WTC11 (cell line): ENCODE results near the gene SIGLEC15. TPM values are rescaled to one million over a fixed set of nuclear protein-coding genes. Genes with fewer than 3 reads are reported as not detected.

ENCODE experiments used
- ATAC-seq: fragments of 200-7000 bp; cut with Tn5 transposase; 2 replicates; pipeline ENCODE4 v1.10.0; 2021; ENCODE audit warnings: mild to moderate bottlenecking, moderate library complexity
- CTCF ChIA-PET: fragments of 300-600 bp; sonication (Branson Sonifier 250); formaldehyde crosslinking; loops from one replicate; lab custom pipeline; 2021; ENCODE audit warnings: antibody characterized with exemption; lab: Charles Lee
- POLR2A ChIA-PET: fragments of 350-600 bp; sonication (Branson Sonifier 250); formaldehyde crosslinking; loops from one replicate; lab custom pipeline; 2021; ENCODE audit warnings: antibody characterized with exemption; lab: Charles Lee
- DNase-seq: peaks from one replicate; pipeline ENCODE4 v3.0.0; 2021; ENCODE audit warnings: low spot score
- H3K27ac Mint-ChIP-seq: 2 replicates; pipeline ENCODE4 v1.8.0; 2021; ENCODE audit warnings: mixed read lengths
- H3K27me3 Mint-ChIP-seq: 2 replicates; pipeline ENCODE4 v1.8.0; 2021; ENCODE audit warnings: low read depth, mild to moderate bottlenecking, moderate library complexity, mixed read lengths
- H3K36me3 Mint-ChIP-seq: 2 replicates; pipeline ENCODE4 v1.8.0; 2021; ENCODE audit warnings: mixed read lengths
- H3K4me1 Mint-ChIP-seq: 2 replicates; pipeline ENCODE4 v1.8.0; 2022; ENCODE audit warnings: mixed read lengths
- H3K4me3 Mint-ChIP-seq: 2 replicates; pipeline ENCODE4 v1.8.0; 2021; ENCODE audit warnings: mild to moderate bottlenecking, moderate library complexity, mixed read lengths
- H3K9me3 Mint-ChIP-seq: 2 replicates; pipeline ENCODE4 v1.8.0; 2021; ENCODE audit warnings: mixed read lengths
- CBFB ChIP-seq: sonication (generic); formaldehyde crosslinking; IDR thresholded peaks from 2 replicates; pipeline ENCODE4 v1.8.1; 2022; ENCODE audit warnings: mild to moderate bottlenecking, low read depth, missing genetic modification reagents
- ELF4 ChIP-seq: sonication (generic); formaldehyde crosslinking; IDR thresholded peaks from 2 replicates; pipeline ENCODE4 v1.8.1; 2022; ENCODE audit warnings: low read depth, mild to moderate bottlenecking, moderate library complexity, missing genetic modification reagents
- MYBL2 ChIP-seq: sonication (generic); formaldehyde crosslinking; IDR thresholded peaks from 2 replicates; pipeline ENCODE4 v1.8.1; 2023; ENCODE audit warnings: mild to moderate bottlenecking, moderate library complexity, missing genetic modification reagents
- NR3C1 ChIP-seq: sonication (generic); formaldehyde crosslinking; conservative IDR thresholded peaks from 2 replicates; pipeline ENCODE4 v1.8.1; 2023; ENCODE audit warnings: low read depth, mild to moderate bottlenecking, missing genetic modification reagents
- PRRX2 ChIP-seq: fragments of 250-450 bp; sonication (Bioruptor Pico); IDR thresholded peaks from 2 replicates; pipeline ENCODE4 v1.8.0; 2021; ENCODE audit warnings: mild to moderate bottlenecking
- TEAD4 ChIP-seq: sonication (generic); formaldehyde crosslinking; IDR thresholded peaks from 2 replicates; pipeline ENCODE4 v1.8.0; 2022; ENCODE audit warnings: mild to moderate bottlenecking, missing genetic modification reagents
- USF2 ChIP-seq: sonication (generic); formaldehyde crosslinking; IDR thresholded peaks from 2 replicates; pipeline ENCODE4 v1.8.1; 2023; ENCODE audit warnings: mild to moderate bottlenecking, missing genetic modification reagents, moderate library complexity
- ZNF232 ChIP-seq: sonication (generic); formaldehyde crosslinking; IDR thresholded peaks from 2 replicates; pipeline ENCODE4 v1.8.0; 2022; ENCODE audit warnings: mild to moderate bottlenecking, missing genetic modification reagents
- ZNF396 ChIP-seq: fragments of 250-450 bp; sonication (Bioruptor Pico); IDR thresholded peaks from 2 replicates; pipeline ENCODE4 v1.8.0; 2021; ENCODE audit warnings: mild to moderate bottlenecking, moderate library complexity, borderline replicate concordance
- ZNF532 ChIP-seq: fragments of 250-450 bp; sonication (Bioruptor Pico); IDR thresholded peaks from 2 replicates; pipeline ENCODE4 v1.9.0; 2021; ENCODE audit warnings: mild to moderate bottlenecking, borderline replicate concordance
- ZSCAN18 ChIP-seq: fragments of 250-450 bp; sonication (Bioruptor Pico); IDR thresholded peaks from 2 replicates; pipeline ENCODE4 v2.1.2; 2022; ENCODE audit warnings: mild to moderate bottlenecking, moderate library complexity
- total RNA-seq: library from RNA; stranded (reverse); gene quantifications from 3 replicates; pipeline ENCODE4 v1.2.3, GENCODE V29; 2021
- TF ChIP-seq, protein P1 (sequence below): sonication (generic); formaldehyde crosslinking; IDR thresholded peaks from 2 replicates; pipeline ENCODE4 v1.8.1; 2022; ENCODE audit warnings: low read depth, mild to moderate bottlenecking, moderate library complexity, missing genetic modification reagents, borderline replicate concordance
- TF ChIP-seq, protein P2 (sequence below): sonication (generic); formaldehyde crosslinking; IDR thresholded peaks from 2 replicates; pipeline ENCODE4 v1.8.1; 2023; ENCODE audit warnings: mild to moderate bottlenecking, missing genetic modification reagents, moderate library complexity

Gene SIGLEC15
- total RNA-seq, 1 experiment from 2014 or later: not detected

- TF ChIP-seq TEAD4 (CRISPR knock-in tag): no peak
- no peak for TF ChIP-seq MYBL2 (CRISPR knock-in tag)
Measured at GRCh38 chr18:45860971-45861370, 35.5 kb downstream of the SIGLEC15 start (continued).

- no peak for DNase-seq
- no peak overlapping the region for H3K4me3 Mint-ChIP-seq
- H3K27me3 Mint-ChIP-seq: no peaks in the 10 kb centered on the region
- no peaks in the 10 kb centered on the region for H3K9me3 Mint-ChIP-seq
- POLR2A ChIA-PET: no interaction called here
- ATAC-seq: no peak
- CTCF ChIA-PET: interaction anchor here (0.7 kb wide), 1 partner anchor 14 kb away, joined by 3 read pairs; no protein-coding TSS in a partner anchor
- H3K27ac Mint-ChIP-seq: no peak overlapping the region
- TF ChIP-seq ZNF396: no peak
- TF ChIP-seq ZSCAN18: no peak
- TF ChIP-seq NR3C1: no peak
- no peak for TF ChIP-seq ELF4
- TF ChIP-seq PRRX2 (CRISPR knock-in tag): no peak
- no peaks in the 10 kb centered on the region for H3K4me1 Mint-ChIP-seq
- peaks cover 57% of the 10 kb centered on the region for H3K36me3 Mint-ChIP-seq
Measured at GRCh38 chr18:45861926-45862325, 36.5 kb downstream of the SIGLEC15 start.

GRCh38 chr18:45863469-45863868 is 38.0 kb downstream of the SIGLEC15 start:
- DNase-seq: no peak
- ChIA-PET CTCF (no interaction called here), POLR2A (no interaction called here)
- Mint-ChIP-seq H3K36me3 (peaks cover 51% of the 10 kb centered on the region), H3K4me3 (no peak overlapping the region), H3K4me1 (no peaks in the 10 kb centered on the region), H3K9me3 (no peaks in the 10 kb centered on the region), H3K27ac (no peak overlapping the region), H3K27me3 (no peaks in the 10 kb centered on the region)
- no peak for ATAC-seq
- no peak for TF ChIP-seq USF2 (CRISPR knock-in tag)

- H3K9me3 Mint-ChIP-seq: no peaks in the 10 kb centered on the region
- CTCF ChIA-PET: no interaction called here
Measured at GRCh38 chr18:45864081-45864480, 38.6 kb downstream of the SIGLEC15 start.

GRCh38 chr18:45865466-45865865 is 40.0 kb downstream of the SIGLEC15 start:
- H3K36me3 Mint-ChIP-seq: peaks cover 36% of the 10 kb centered on the region
- ChIA-PET POLR2A (no interaction called here), CTCF (interaction anchor here (0.7 to 2.3 kb wide), 2 partner anchors 15 to 143 kb away, joined by 3 to 10 read pairs; no protein-coding TSS in a partner anchor)
- no peak overlapping the region for H3K4me3 Mint-ChIP-seq
- no peaks in the 10 kb centered on the region for H3K9me3 Mint-ChIP-seq
- DNase-seq: no peak
- ATAC-seq: no peak
- TF ChIP-seq ZNF532 (no peak), MYBL2 (CRISPR knock-in tag) (no peak)
- H3K4me1 Mint-ChIP-seq: no peaks in the 10 kb centered on the region
- H3K27ac Mint-ChIP-seq: no peak overlapping the region
- H3K27me3 Mint-ChIP-seq: no peaks in the 10 kb centered on the region

More at GRCh38 chr18:45864081-45864480, 38.6 kb downstream of the SIGLEC15 start:
- POLR2A ChIA-PET: no interaction called here
- DNase-seq (no peak), ATAC-seq (no peak)
- Mint-ChIP-seq H3K27ac (no peak overlapping the region), H3K36me3 (peaks cover 49% of the 10 kb centered on the region), H3K4me3 (no peak overlapping the region), H3K4me1 (no peaks in the 10 kb centered on the region), H3K27me3 (no peaks in the 10 kb centered on the region)
- TF ChIP-seq, protein P1, sequence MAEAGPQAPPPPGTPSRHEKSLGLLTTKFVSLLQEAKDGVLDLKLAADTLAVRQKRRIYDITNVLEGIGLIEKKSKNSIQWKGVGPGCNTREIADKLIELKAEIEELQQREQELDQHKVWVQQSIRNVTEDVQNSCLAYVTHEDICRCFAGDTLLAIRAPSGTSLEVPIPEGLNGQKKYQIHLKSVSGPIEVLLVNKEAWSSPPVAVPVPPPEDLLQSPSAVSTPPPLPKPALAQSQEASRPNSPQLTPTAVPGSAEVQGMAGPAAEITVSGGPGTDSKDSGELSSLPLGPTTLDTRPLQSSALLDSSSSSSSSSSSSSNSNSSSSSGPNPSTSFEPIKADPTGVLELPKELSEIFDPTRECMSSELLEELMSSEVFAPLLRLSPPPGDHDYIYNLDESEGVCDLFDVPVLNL (CRISPR knock-in tag): no peak
- TF ChIP-seq NR3C1 (no peak), CBFB (CRISPR knock-in tag) (no peak), ZNF232 (no peak)
- TF ChIP-seq, protein P2, sequence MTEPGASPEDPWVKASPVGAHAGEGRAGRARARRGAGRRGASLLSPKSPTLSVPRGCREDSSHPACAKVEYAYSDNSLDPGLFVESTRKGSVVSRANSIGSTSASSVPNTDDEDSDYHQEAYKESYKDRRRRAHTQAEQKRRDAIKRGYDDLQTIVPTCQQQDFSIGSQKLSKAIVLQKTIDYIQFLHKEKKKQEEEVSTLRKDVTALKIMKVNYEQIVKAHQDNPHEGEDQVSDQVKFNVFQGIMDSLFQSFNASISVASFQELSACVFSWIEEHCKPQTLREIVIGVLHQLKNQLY (CRISPR knock-in tag): no peak
